ENCODE measurements around the gene LRMDA. TPM values are rescaled to one million over a fixed set of nuclear protein-coding genes. Genes with fewer than 3 reads are reported as not detected.
A peak's percentile ranks its signal among the peaks of the same experiment; 100 is the strongest.

LRMDA gene
- total RNA-seq, 1 donor from 2014 or later = 29.9 TPM

- H3K4me3 ChIP-seq = no peak overlapping the region
- no peaks in the 10 kb centered on the region for H3K36me3 ChIP-seq
- TF ChIP-seq CTCF (IDR thresholded peaks at IDR 0.05) = no peak
- H3K4me1 ChIP-seq = peaks cover 5% of the 10 kb centered on the region
- H3K27me3 ChIP-seq (ENCODE audit: low read depth) = no peaks in the 10 kb centered on the region
- DNase-seq (no peak), ATAC-seq (no peak)
- H3K9me3 ChIP-seq = no peaks in the 10 kb centered on the region
- intact Hi-C loops (cut with DNase I) = no loop called here
- no peak overlapping the region for H3K27ac ChIP-seq
These were observed 905.0 kb downstream of the LRMDA start for GRCh38 chr10:76336213-76336963.

- intact Hi-C loops (cut with DNase I) = no loop called here
- Histone ChIP-seq H3K36me3 (no peaks in the 10 kb centered on the region), H3K9me3 (no peaks in the 10 kb centered on the region), H3K27me3 (ENCODE audit: low read depth) (no peaks in the 10 kb centered on the region), H3K27ac (no peak overlapping the region), H3K4me1 (peaks cover 5% of the 10 kb centered on the region), H3K4me3 (no peak overlapping the region)
- no peak for DNase-seq
- no peak for TF ChIP-seq CTCF (IDR thresholded peaks at IDR 0.05)
- no peak for ATAC-seq
These were observed 906.2 kb downstream of the LRMDA start for GRCh38 chr10:76337641-76338040.

DNA sequence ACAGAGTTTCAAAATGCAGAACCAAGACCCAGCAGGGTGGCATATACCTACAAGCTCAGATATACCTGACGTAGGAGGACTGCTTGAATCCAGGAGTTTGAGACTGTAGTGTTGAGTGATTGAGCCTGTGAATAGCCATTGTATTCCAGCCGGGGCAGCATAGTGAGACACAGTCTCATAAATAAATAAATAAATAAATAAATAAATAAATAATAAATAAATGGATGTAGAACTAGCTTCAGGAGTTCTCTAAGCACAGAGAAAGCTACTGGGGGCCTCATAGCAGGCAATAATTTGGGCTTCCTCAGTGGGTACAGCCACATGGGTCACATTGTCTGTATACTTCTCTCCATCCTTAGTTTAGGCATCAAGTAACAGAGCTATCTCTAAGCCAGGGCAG, 906.8 kb downstream of the LRMDA start:
- ATAC-seq (no peak), DNase-seq (no peak)
- H3K36me3 ChIP-seq = no peaks in the 10 kb centered on the region
- intact Hi-C loops (cut with DNase I) = no loop called here
- peaks cover 5% of the 10 kb centered on the region for H3K4me1 ChIP-seq
- H3K4me3 ChIP-seq = no peak overlapping the region
- H3K9me3 ChIP-seq = no peaks in the 10 kb centered on the region
- no peak for TF ChIP-seq CTCF (IDR thresholded peaks at IDR 0.05)
- no peaks in the 10 kb centered on the region for H3K27me3 ChIP-seq (ENCODE audit: low read depth)
- H3K27ac ChIP-seq = no peak overlapping the region

GRCh38 chr10:76341740-76342139, 910.3 kb downstream of the LRMDA start:
- ATAC-seq = no peak
- H3K27ac ChIP-seq = no peak overlapping the region
- no peaks in the 10 kb centered on the region for H3K4me1 ChIP-seq
- no peak for TF ChIP-seq CTCF (IDR thresholded peaks at IDR 0.05)
- H3K9me3 ChIP-seq = no peaks in the 10 kb centered on the region
- no peaks in the 10 kb centered on the region for H3K27me3 ChIP-seq (ENCODE audit: low read depth)
- H3K4me3 ChIP-seq = no peak overlapping the region
- intact Hi-C loops (cut with DNase I) = no loop called here
- no peaks in the 10 kb centered on the region for H3K36me3 ChIP-seq
- no peak for DNase-seq

DNA sequence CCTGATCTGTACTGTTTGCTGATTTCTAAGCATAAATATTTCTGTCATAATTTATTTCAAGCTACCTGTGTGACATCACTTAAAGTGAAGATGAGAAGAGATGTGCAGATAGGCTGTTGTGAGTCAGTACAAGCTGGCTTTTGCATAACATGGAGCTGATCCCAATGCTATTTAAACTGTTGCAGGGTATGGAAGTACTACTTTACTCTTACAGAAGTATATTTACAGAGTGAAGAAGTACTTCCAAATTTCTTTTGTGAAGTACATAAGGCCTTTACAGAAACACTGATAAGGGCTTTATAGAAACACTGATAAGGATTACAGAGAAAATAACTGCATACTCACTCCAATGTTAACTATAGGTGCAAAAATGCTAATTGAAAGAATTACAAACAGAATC, 911.6 kb downstream of the LRMDA start:
- H3K36me3 ChIP-seq = no peaks in the 10 kb centered on the region
- no peak for DNase-seq
- peak; percentile 35 to 55 for ATAC-seq
- intact Hi-C loops (cut with DNase I) = no loop called here
- H3K4me3 ChIP-seq = no peak overlapping the region
- H3K4me1 ChIP-seq = no peaks in the 10 kb centered on the region
- no peak for TF ChIP-seq CTCF (IDR thresholded peaks at IDR 0.05)
- H3K27ac ChIP-seq = no peak overlapping the region
- H3K9me3 ChIP-seq = no peaks in the 10 kb centered on the region
- H3K27me3 ChIP-seq (ENCODE audit: low read depth) = no peaks in the 10 kb centered on the region
